Measurements from ENCODE around the gene ADCY10. TPM values are rescaled to one million over a fixed set of nuclear protein-coding genes. Genes with fewer than 3 reads are reported as not detected.

ADCY10 gene
- total RNA-seq, 1 experiment from 2014 or later: 0.35 TPM

DNA sequence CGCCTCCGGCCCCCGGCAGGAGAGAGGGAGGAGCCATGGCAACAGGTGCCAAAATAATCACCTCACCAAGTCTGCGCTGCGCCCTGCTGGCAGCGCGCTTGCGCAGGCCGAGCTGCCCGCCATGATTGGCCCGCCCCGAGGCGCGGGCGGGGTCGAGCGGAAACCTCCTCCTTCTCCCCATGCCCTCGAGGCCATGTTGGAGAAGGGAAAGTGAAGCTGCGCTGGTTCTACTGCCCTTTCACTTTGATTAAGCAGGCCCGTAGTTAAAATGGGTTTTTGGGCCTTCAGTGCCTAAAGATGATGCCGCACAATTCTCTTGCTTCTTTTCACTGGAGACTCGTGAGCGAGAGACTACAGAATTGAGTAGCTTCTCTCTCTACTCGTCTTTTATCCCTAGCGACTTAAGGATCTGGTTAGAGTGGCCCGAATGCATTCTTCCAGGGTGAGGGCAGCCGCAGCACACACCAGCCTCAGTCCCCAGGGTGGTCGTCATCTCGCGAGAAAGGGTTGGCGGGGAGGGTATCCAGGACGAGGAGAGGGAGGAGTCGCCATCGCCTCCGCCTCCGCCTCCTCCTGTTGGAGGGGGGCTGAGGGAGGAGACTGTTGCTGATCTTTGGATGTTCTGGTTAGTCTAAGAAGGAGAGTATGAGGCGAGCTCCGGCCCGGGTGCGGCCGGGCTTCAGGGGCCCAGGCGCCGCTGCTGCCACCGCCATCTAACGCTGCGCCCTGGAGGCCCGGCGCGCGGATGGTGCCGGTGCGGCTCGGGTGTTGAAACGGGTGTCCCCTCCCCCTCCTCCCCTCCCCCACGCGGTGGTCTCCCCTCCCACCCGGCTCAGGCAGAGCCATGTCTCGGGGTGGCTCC, 22.4 kb upstream of the ADCY10 start, which contains the start of gene DCAF6:
DCAF6 (plus strand) TSS at position 616 of the 862 bp plus-strand sequence; CDS start at position 845, 229 bp downstream.
- no peaks in the 10 kb centered on the region for H3K27me3 Mint-ChIP-seq (ENCODE audit: insufficient read depth, unreplicated experiment)
- H3K9me3 Mint-ChIP-seq (ENCODE audit: unreplicated experiment): no peaks in the 10 kb centered on the region
- no TSS peak for BruUV-seq (replicated peaks)
- peaks cover 16% of the 10 kb centered on the region for H3K36me3 Mint-ChIP-seq (ENCODE audit: insufficient read depth, unreplicated experiment)
- DNase-seq (ENCODE audit: unreplicated experiment): peak; percentile 100
- POLR2A ChIA-PET: interaction anchor here (0.6 to 10.7 kb wide), 67 partner anchors 8 to 1431 kb away, joined by 3 to 175 read pairs (median 4); partner anchors contain the start of genes ADCY10, BLZF1, CREG1 and GPR161
- TF ChIP-seq, protein P1, sequence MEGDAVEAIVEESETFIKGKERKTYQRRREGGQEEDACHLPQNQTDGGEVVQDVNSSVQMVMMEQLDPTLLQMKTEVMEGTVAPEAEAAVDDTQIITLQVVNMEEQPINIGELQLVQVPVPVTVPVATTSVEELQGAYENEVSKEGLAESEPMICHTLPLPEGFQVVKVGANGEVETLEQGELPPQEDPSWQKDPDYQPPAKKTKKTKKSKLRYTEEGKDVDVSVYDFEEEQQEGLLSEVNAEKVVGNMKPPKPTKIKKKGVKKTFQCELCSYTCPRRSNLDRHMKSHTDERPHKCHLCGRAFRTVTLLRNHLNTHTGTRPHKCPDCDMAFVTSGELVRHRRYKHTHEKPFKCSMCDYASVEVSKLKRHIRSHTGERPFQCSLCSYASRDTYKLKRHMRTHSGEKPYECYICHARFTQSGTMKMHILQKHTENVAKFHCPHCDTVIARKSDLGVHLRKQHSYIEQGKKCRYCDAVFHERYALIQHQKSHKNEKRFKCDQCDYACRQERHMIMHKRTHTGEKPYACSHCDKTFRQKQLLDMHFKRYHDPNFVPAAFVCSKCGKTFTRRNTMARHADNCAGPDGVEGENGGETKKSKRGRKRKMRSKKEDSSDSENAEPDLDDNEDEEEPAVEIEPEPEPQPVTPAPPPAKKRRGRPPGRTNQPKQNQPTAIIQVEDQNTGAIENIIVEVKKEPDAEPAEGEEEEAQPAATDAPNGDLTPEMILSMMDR (IDR thresholded peaks at IDR 0.05; ENCODE audit: unreplicated experiment): no peak
- H3K4me3 Mint-ChIP-seq (ENCODE audit: unreplicated experiment): peak within 1 kb of the TSS; percentile 81
- peak within 1 kb of the TSS; percentile 85 for H3K27ac Mint-ChIP-seq (ENCODE audit: low read depth, unreplicated experiment)
- CTCF ChIA-PET: interaction anchor here (0.6 to 2.0 kb wide), 16 partner anchors 10 to 1955 kb away, joined by 3 to 7 read pairs (median 4); partner anchors contain the start of gene ADCY10
- H3K4me1 Mint-ChIP-seq (ENCODE audit: insufficient read depth, unreplicated experiment): peaks cover 18% of the 10 kb centered on the region
- intact Hi-C loops (cut with micrococcal nuclease): loop anchor here (1.0 to 2.0 kb wide), 6 partner anchors 14 to 221 kb away; partner anchors contain the start of gene MPZL1

DNA sequence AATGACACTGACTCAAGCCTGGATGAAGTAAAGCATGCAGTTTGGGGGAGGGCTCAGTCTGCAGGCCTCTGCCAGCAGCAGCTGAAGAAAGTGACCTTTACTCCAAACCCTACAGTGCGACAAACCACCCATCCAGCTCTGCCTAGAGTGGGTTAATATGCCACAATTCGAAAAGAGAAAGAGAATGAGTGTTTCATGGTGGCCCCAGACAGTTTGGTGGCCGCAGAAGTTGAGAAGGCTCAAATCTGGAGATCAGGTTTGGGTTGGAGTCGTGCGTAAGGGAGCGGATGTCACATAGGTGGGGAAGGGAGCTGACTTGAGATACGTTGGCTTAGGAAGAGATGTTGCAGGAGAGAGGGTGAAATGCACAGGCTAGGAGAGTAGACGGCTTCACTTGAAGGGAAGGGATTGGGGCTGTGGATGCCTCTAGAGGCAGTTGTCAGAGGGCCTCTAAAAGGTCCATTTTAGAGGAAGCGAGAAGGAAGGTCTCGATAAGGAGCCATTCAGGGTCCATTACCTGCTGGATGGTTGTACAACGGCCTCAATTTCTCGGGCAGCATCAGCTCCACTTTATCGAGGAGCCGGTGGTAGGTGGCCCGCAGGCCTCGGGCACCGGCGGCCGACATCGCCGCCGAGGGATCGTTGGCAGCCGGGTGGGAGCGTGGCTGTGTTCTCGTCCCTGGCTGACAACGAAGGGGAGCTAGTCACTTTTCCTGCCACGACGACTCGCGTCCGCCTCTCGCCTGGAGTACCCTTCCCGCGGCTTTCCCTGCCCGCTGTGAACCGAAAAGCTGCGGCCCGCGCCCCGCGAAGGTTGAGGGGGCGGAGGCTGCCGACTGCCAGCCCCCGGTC, 21.5 kb upstream of the ADCY10 start:
- ChIA-PET CTCF (interaction anchor here (0.6 to 2.0 kb wide), 12 partner anchors 13 to 387 kb away, joined by 3 to 7 read pairs (median 4); partner anchors contain the start of gene ADCY10), POLR2A (interaction anchor here (0.6 to 10.7 kb wide), 67 partner anchors 7 to 1432 kb away, joined by 3 to 175 read pairs (median 4); partner anchors contain the start of genes ADCY10, BLZF1, CREG1 and GPR161)
- Mint-ChIP-seq H3K27ac (ENCODE audit: low read depth, unreplicated experiment) (peak overlapping the region; percentile 85), H3K27me3 (ENCODE audit: insufficient read depth, unreplicated experiment) (no peaks in the 10 kb centered on the region), H3K9me3 (ENCODE audit: unreplicated experiment) (no peaks in the 10 kb centered on the region), H3K4me3 (ENCODE audit: unreplicated experiment) (peak overlapping the region; percentile 81), H3K4me1 (ENCODE audit: insufficient read depth, unreplicated experiment) (peaks cover 18% of the 10 kb centered on the region), H3K36me3 (ENCODE audit: insufficient read depth, unreplicated experiment) (peaks cover 16% of the 10 kb centered on the region)
- TF ChIP-seq, protein P1 (IDR thresholded peaks at IDR 0.05; ENCODE audit: unreplicated experiment): no peak
- intact Hi-C loops (cut with micrococcal nuclease): loop anchor here (1.0 to 2.0 kb wide), 6 partner anchors 13 to 220 kb away; partner anchors contain the start of gene MPZL1
- peak; percentile 59 for DNase-seq (ENCODE audit: unreplicated experiment)
- TSS peak; percentile 49 for BruUV-seq (replicated peaks)

GRCh38 chr1:167934426-167935215, 20.7 kb upstream of the ADCY10 start:
- intact Hi-C loops (cut with micrococcal nuclease): no loop called here
- Mint-ChIP-seq H3K36me3 (ENCODE audit: insufficient read depth, unreplicated experiment) (peaks cover 16% of the 10 kb centered on the region), H3K4me3 (ENCODE audit: unreplicated experiment) (peak overlapping the region; percentile 81), H3K9me3 (ENCODE audit: unreplicated experiment) (no peaks in the 10 kb centered on the region), H3K27ac (ENCODE audit: low read depth, unreplicated experiment) (peak overlapping the region; percentile 85), H3K27me3 (ENCODE audit: insufficient read depth, unreplicated experiment) (no peaks in the 10 kb centered on the region), H3K4me1 (ENCODE audit: insufficient read depth, unreplicated experiment) (peaks cover 18% of the 10 kb centered on the region)
- peak; percentile 60 for DNase-seq (ENCODE audit: unreplicated experiment)
- TF ChIP-seq, protein P1 (IDR thresholded peaks at IDR 0.05; ENCODE audit: unreplicated experiment): no peak
- ChIA-PET CTCF (interaction anchor here (0.8 to 2.0 kb wide), 6 partner anchors 13 to 204 kb away, joined by 3 to 6 read pairs (median 6); partner anchors contain the start of gene ADCY10), POLR2A (interaction anchor here (0.6 to 10.7 kb wide), 33 partner anchors 8 to 388 kb away, joined by 3 to 175 read pairs (median 9); partner anchors contain the start of genes ADCY10, CREG1, MPZL1 and SFT2D2)
- BruUV-seq (replicated peaks): no TSS peak
